Ascending aorta (tissue), 2 donors: ENCODE data around the gene BOD1L1. TPM values are rescaled to one million over a fixed set of nuclear protein-coding genes. Genes with fewer than 3 reads are reported as not detected.
A peak's percentile ranks its signal among the peaks of the same experiment; 100 is the strongest.

Source experiments
- DNase-seq, 2 donors: peaks; one replicate each; pipeline ENCODE4 v3.0.0-alpha.2; 2019; ENCODE audit warnings: low spot score in 2 of 2
- H3K27ac ChIP-seq, 2 donors: fragments of 200-600 bp; sonication (generic); one replicate each; pipeline ENCODE4 v1.5.1; 2016 to 2017; ENCODE audit warnings: mild to moderate bottlenecking in 1 of 2
- H3K27me3 ChIP-seq: fragments of 200-600 bp; sonication (generic); one replicate; pipeline ENCODE4 v1.5.1; 2017
- H3K36me3 ChIP-seq, 2 donors: fragments of 200-600 bp; sonication (generic); one replicate each; pipeline ENCODE4 v1.5.1; 2016
- H3K4me1 ChIP-seq, 2 donors: fragments of 200-600 bp; sonication (generic); one replicate each; pipeline ENCODE4 v1.5.1; 2016 to 2017; ENCODE audit warnings: mild to moderate bottlenecking in 1 of 2
- H3K4me3 ChIP-seq, 2 donors: fragments of 200-600 bp; sonication (generic); one replicate each; pipeline ENCODE4 v1.5.1; 2016 to 2017; ENCODE audit warnings: mild to moderate bottlenecking in 1 of 2
- H3K9me3 ChIP-seq, 2 donors: fragments of 200-600 bp; sonication (generic); one replicate each; pipeline ENCODE4 v1.5.1; 2016
- CTCF ChIP-seq, 3 experiments: fragments of 200-600 bp in 2 of 3; fragments of 450-650 bp in 1 of 3; sonication (generic) in 2 of 3; IDR thresholded peaks; one replicate each; pipeline ENCODE4 v1.5.1; 2016 to 2019; ENCODE audit warnings: antibody characterized with exemption in 3 of 3, mild to moderate bottlenecking in 1 of 3, moderate library complexity in 1 of 3
- intact Hi-C: fragments of 100-400 bp; cut with DNase I; formaldehyde crosslinking; loops from one replicate; pipeline ENCODE4 v1.15.1; 2023
- total RNA-seq: library from RNA; depleted of rRNA; stranded (reverse); fragments of >200 nt; gene quantifications from one replicate; pipeline ENCODE4 v1.1.0, GENCODE V29; 2016

Gene BOD1L1
- total RNA-seq, 1 donor from 2014 or later, result 8.4 TPM

- DNase-seq, result no peak
- H3K36me3 ChIP-seq, result no peaks in the 10 kb centered on the region
- intact Hi-C loops, result no loop called here
These were observed 68.1 kb downstream of the BOD1L1 start for GRCh38 chr4:13559413-13559812.

GRCh38 chr4:13558881-13559280, 68.6 kb downstream of the BOD1L1 start:
- H3K4me3 ChIP-seq, result no peak overlapping the region
- no peaks in the 10 kb centered on the region for H3K27me3 ChIP-seq
- DNase-seq, result no peak
- no peak for TF ChIP-seq CTCF (IDR thresholded peaks at IDR 0.05)
- intact Hi-C loops, result no loop called here
- H3K36me3 ChIP-seq, result no peaks in the 10 kb centered on the region
- no peaks in the 10 kb centered on the region for H3K4me1 ChIP-seq
- no peak overlapping the region for H3K27ac ChIP-seq
- no peaks in the 10 kb centered on the region for H3K9me3 ChIP-seq

More at GRCh38 chr4:13559413-13559812, 68.1 kb downstream of the BOD1L1 start:
- Histone ChIP-seq H3K9me3 (no peaks in the 10 kb centered on the region), H3K27ac (no peak overlapping the region), H3K27me3 (no peaks in the 10 kb centered on the region), H3K4me1 (no peaks in the 10 kb centered on the region), H3K4me3 (no peak overlapping the region)
- TF ChIP-seq CTCF (IDR thresholded peaks at IDR 0.05), result no peak

DNA sequence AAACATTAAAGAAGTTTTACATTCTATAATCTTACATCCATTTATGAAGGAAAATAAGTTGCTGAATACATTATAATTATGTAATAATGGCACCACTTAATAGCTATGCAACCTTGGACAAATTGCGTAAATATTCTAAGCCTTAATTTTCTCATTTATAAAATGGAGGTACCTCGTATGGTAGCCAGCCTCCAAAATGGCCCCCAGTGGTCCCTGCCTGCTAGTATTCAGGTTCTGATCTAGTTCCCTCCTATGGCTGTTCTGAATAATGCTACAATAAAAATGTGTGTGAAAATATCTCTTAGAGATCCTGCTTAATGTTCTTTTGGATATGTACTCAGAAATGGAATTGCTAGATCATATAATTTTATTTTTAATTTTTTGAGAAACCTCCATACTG, 72.2 kb downstream of the BOD1L1 start:
- Histone ChIP-seq H3K9me3 (peaks cover 0 to 8% of the 10 kb centered on the region in 2 donors), H3K4me3 (no peak overlapping the region), H3K36me3 (no peaks in the 10 kb centered on the region), H3K4me1 (no peaks in the 10 kb centered on the region), H3K27ac (no peak overlapping the region), H3K27me3 (no peaks in the 10 kb centered on the region)
- no peak for TF ChIP-seq CTCF (IDR thresholded peaks at IDR 0.05)
- DNase-seq, result no peak
- intact Hi-C loops, result no loop called here

DNA sequence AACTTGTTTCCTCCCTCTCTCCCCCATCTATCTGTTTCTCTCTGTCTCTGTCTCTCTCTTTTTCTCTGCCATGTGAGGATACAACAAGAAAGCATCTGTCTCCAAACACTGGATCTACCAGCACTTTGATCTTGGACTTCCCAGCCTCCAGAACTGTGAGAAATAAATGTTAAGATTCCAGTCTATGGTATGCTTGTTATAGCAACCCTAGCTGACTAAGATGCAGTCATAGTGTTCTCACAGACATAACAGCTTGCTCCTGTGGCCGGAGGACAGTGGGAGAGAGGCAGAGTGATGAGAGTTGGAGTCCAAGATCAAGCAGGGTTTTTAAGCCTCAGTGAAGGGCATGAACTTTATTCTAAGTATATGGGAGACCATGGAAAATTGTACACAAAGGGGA, 74.4 kb downstream of the BOD1L1 start:
- Histone ChIP-seq H3K4me1 (peaks cover 0 to 3% of the 10 kb centered on the region in 2 donors), H3K4me3 (no peak overlapping the region), H3K36me3 (no peaks in the 10 kb centered on the region), H3K9me3 (peaks cover 0 to 10% of the 10 kb centered on the region in 2 donors), H3K27me3 (peaks cover 11% of the 10 kb centered on the region), H3K27ac (no peak overlapping the region)
- TF ChIP-seq CTCF (IDR thresholded peaks at IDR 0.05), result no peak
- intact Hi-C loops, result no loop called here
- no peak for DNase-seq

- Histone ChIP-seq H3K27me3 (peaks cover 45% of the 10 kb centered on the region), H3K36me3 (no peaks in the 10 kb centered on the region), H3K9me3 (peaks cover 0 to 10% of the 10 kb centered on the region in 2 donors), H3K27ac (no peak overlapping the region), H3K4me1 (peaks cover 9 to 18% of the 10 kb centered on the region in 2 donors), H3K4me3 (peak overlapping the region; percentile 24 to 27)
- peak in 1 of 2 donors; percentile 84 for DNase-seq
- intact Hi-C loops, result loop anchor here (1.0 to 10.0 kb wide), 2 partner anchors 697 to 824 kb away; no protein-coding TSS in a partner anchor
- peak; percentile 72 to 89 (median 82) for TF ChIP-seq CTCF (IDR thresholded peaks at IDR 0.05)
These were observed 78.5 kb downstream of the BOD1L1 start for GRCh38 chr4:13548984-13549546.
